K562 (cell line): ENCODE data around the gene HTR1D. TPM values are rescaled to one million over a fixed set of nuclear protein-coding genes. Genes with fewer than 3 reads are reported as not detected.
A peak's percentile ranks its signal among the peaks of the same experiment; 100 is the strongest.

Experiments used
- ATAC-seq: fragments of 200-7000 bp; cut with Tn5 transposase; 3 replicates; pipeline ENCODE4 v1.9.1; 2020; ENCODE audit warnings: moderate library complexity
- BruUV-seq: library from RNA; stranded (reverse); fragments of 400-500 nt; replicated peaks from 2 replicates; lab custom pipeline; 2021; lab: Mats Ljungman, UMichigan
- CTCF ChIA-PET: fragments of 300-600 bp; formaldehyde crosslinking; extraction: SDS; loops from one replicate; lab custom pipeline; 2021; ENCODE audit warnings: low intra/inter-chr PET ratio; lab: Yijun Ruan, JAX
- POLR2A ChIA-PET: fragments of 300-600, 350-650 bp; sonication (Branson Sonifier 250); formaldehyde crosslinking; extraction: SDS; loops from one replicate; lab custom pipeline; 2021; ENCODE audit warnings: antibody characterized with exemption, inconsistent platforms; lab: Yijun Ruan, JAX
- DNase-seq, 4 experiments: peaks; one replicate each; pipeline versions ENCODE4 v3.0.0 to v3.0.0-alpha.2; 2011 to 2018; ENCODE audit warnings: low spot score in 3 of 4, mixed read lengths in 3 of 4; ENCODE audit errors: extremely low read depth in 1 of 4
- FAIRE-seq: peaks from 2 replicates; lab custom pipeline; 2011; peaks lifted over from hg19 to GRCh38; lab: Jason Lieb, UNC
- H2AFZ ChIP-seq: 2 replicates; pipeline ENCODE4 v1.6.0; 2011; ENCODE audit warnings: low read depth, low read length, control low read depth, inconsistent platforms
- H3K27ac ChIP-seq: fragments of 200-600 bp; 3 replicates; pipeline ENCODE4 v1.8.0; 2011; ENCODE audit warnings: low read depth, mild to moderate bottlenecking, control low read depth, inconsistent platforms, low read length, moderate library complexity, mixed read lengths; ENCODE audit errors: extremely low read depth
- H3K27me3 ChIP-seq, 2 experiments: fragments of 300-600 bp in 1 of 2; 2 replicates in 1 of 2; 3 replicates in 1 of 2; pipeline versions ENCODE4 v1.6.0 to v1.8.0; 2011; ENCODE audit warnings: inconsistent platforms in 2 of 2, low read length in 2 of 2, mild to moderate bottlenecking in 1 of 2, mixed read lengths in 1 of 2, moderate library complexity in 1 of 2; ENCODE audit not compliant: control insufficient read depth in 2 of 2, insufficient read depth in 2 of 2
- H3K36me3 ChIP-seq: fragments of 300-600 bp; 3 replicates; pipeline ENCODE4 v1.8.0; 2011; ENCODE audit warnings: mild to moderate bottlenecking, low read length, inconsistent platforms; ENCODE audit not compliant: control insufficient read depth, insufficient read depth
- H3K4me1 ChIP-seq, 2 experiments: fragments of 200-600 bp in 1 of 2; replicated peaks in 1 of 2; 2 replicates in 1 of 2; 3 replicates in 1 of 2; pipeline versions ENCODE4 v1.5.1 to v1.8.0; 2011; ENCODE audit warnings: inconsistent platforms in 2 of 2, low read length in 2 of 2, mild to moderate bottlenecking in 1 of 2, mixed read lengths in 1 of 2, moderate library complexity in 1 of 2; ENCODE audit not compliant: control insufficient read depth in 2 of 2, insufficient read depth in 2 of 2
- H3K4me2 ChIP-seq: 2 replicates; pipeline ENCODE4 v1.6.1; 2011; ENCODE audit warnings: low read length, control low read depth, inconsistent platforms, mixed read lengths; ENCODE audit not compliant: insufficient read depth
- H3K4me3 ChIP-seq: fragments of 200-600 bp; sonication (generic), shearing (Covaris generic); 2 replicates; pipeline ENCODE4 v1.5.1; 2016; ENCODE audit warnings: control low read depth, inconsistent platforms
- H3K79me2 ChIP-seq: fragments of 200-600 bp; 3 replicates; pipeline ENCODE4 v1.8.0; 2011; ENCODE audit warnings: low read length, inconsistent platforms; ENCODE audit not compliant: control insufficient read depth, insufficient read depth
- H3K9ac ChIP-seq, 2 experiments: 2 replicates each; pipeline versions ENCODE4 v1.6.0 to v1.6.1; 2011; ENCODE audit warnings: low read depth in 2 of 2, low read length in 2 of 2, control low read depth in 1 of 2, inconsistent platforms in 1 of 2, mild to moderate bottlenecking in 1 of 2, mixed read lengths in 1 of 2; ENCODE audit not compliant: insufficient read depth in 1 of 2
- H3K9me1 ChIP-seq: one replicate; pipeline ENCODE4 v1.6.0; 2011; ENCODE audit warnings: inconsistent platforms, mild to moderate bottlenecking, low read length, moderate library complexity; ENCODE audit not compliant: control insufficient read depth, insufficient read depth
- H3K9me3 ChIP-seq: replicated peaks from 2 replicates; pipeline ENCODE4 v1.5.1; 2011; ENCODE audit warnings: low read depth, low read length, inconsistent platforms; ENCODE audit not compliant: control insufficient read depth, insufficient read depth
- H4K20me1 ChIP-seq: replicated peaks from 2 replicates; pipeline ENCODE4 v1.6.1; 2011; ENCODE audit warnings: low read length, inconsistent platforms, mixed read lengths; ENCODE audit not compliant: control insufficient read depth, insufficient read depth
- CLOCK ChIP-seq: fragments of 250-450 bp; sonication (Bioruptor Pico); IDR thresholded peaks from 2 replicates; pipeline ENCODE4 v1.4.0; 2020; ENCODE audit warnings: mild to moderate bottlenecking, moderate library complexity, borderline replicate concordance
- ELK3 ChIP-seq: fragments of 450-650 bp; formaldehyde crosslinking; IDR thresholded peaks from 2 replicates; pipeline ENCODE4 v1.4.0; 2020; ENCODE audit warnings: mild to moderate bottlenecking
- EP300 ChIP-seq: IDR thresholded peaks from 2 replicates; pipeline ENCODE4 v1.6.1; 2012; ENCODE audit warnings: low read length, improper control_type of control experiment
- HMG20A ChIP-seq: fragments of 450-650 bp; formaldehyde crosslinking; conservative IDR thresholded peaks from 2 replicates; pipeline ENCODE4 v1.4.0; 2020; ENCODE audit warnings: mild to moderate bottlenecking, mixed read lengths
- JUNB ChIP-seq: fragments of 450-650 bp; formaldehyde crosslinking; conservative IDR thresholded peaks from 2 replicates; pipeline ENCODE4 v1.4.0; 2020; ENCODE audit warnings: mild to moderate bottlenecking
- MED1 ChIP-seq: sonication (generic); formaldehyde crosslinking; IDR thresholded peaks from 2 replicates; pipeline ENCODE4 v1.8.1; 2023; ENCODE audit warnings: missing genetic modification reagents, borderline replicate concordance
- NCOA4 ChIP-seq: fragments of 450-650 bp; IDR thresholded peaks from 2 replicates; pipeline ENCODE4 v1.6.1; 2018; ENCODE audit warnings: mild to moderate bottlenecking; ENCODE audit not compliant: partially characterized antibody
- SMARCA5 ChIP-seq: fragments of 450-650 bp; IDR thresholded peaks from 2 replicates; pipeline ENCODE4 v1.6.1; 2016
- SOX6 ChIP-seq: fragments of 450-650 bp; IDR thresholded peaks from 2 replicates; pipeline ENCODE4 v1.6.1; 2014; ENCODE audit warnings: mild to moderate bottlenecking
- ZNF24 ChIP-seq: fragments of 450-650 bp; IDR thresholded peaks from 2 replicates; pipeline ENCODE4 v1.6.1; 2016
- ZNF277 ChIP-seq: fragments of 250-450 bp; sonication (Bioruptor Pico); IDR thresholded peaks from 2 replicates; pipeline ENCODE4 v1.8.0; 2022; ENCODE audit warnings: inconsistent platforms, mild to moderate bottlenecking, moderate library complexity, borderline replicate concordance
- ZNF518B ChIP-seq: fragments of 250-450 bp; sonication (Bioruptor Pico); IDR thresholded peaks from 2 replicates; pipeline ENCODE4 v1.5.0; 2021; ENCODE audit warnings: mild to moderate bottlenecking, moderate library complexity
- WGBS: fragments of 100-300 bp; shearing (Covaris generic); methylation state at CpG from one replicate; pipeline ENCODE4 v1.1.6; 2016; ENCODE audit warnings: low coverage, mixed read lengths; ENCODE audit not compliant: insufficient coverage; ENCODE audit errors: missing lambda C conversion rate; 5-methylcytosine and 5-hydroxymethylcytosine counted together
- in situ Hi-C: fragments of 300-500 bp; cut with MboI; formaldehyde crosslinking; loops from 4 replicates; pipeline ENCODE4 v1.15.0; 2018; ENCODE audit warnings: inconsistent platforms, mixed read lengths
- intact Hi-C: fragments of 100-400 bp; cut with micrococcal nuclease; formaldehyde crosslinking; loops from 2 replicates; pipeline ENCODE4 v1.14.2; 2022
- polyA plus RNA-seq, 8 experiments: library from polyadenylated mRNA; depleted of rRNA in 4 of 8; stranded (reverse) in 5 of 8; unstranded in 3 of 8; fragments of >200 nt; fragmentation: Nextera tagmentation in 2 of 8; fragmentation: Illumina TruSeq in 1 of 8; extraction: Ambion mirVana in 2 of 8; extraction: Trizol in 1 of 8; gene quantifications; 2 replicates each; pipeline versions ENCODE4 v1.2.1 to v1.2.3, GENCODE V29; 2011 to 2014; ENCODE audit warnings: inconsistent platforms in 1 of 8, missing spikeins in 1 of 8
- total RNA-seq, 7 experiments: library from RNA; depleted of rRNA in 6 of 7; stranded (reverse); fragments of >200 nt in 6 of 7; fragmentation: Illumina TruSeq in 2 of 7; extraction: Trizol in 2 of 7; gene quantifications; 2 replicates each; pipeline versions ENCODE4 v1.2.1 to v1.2.3, GENCODE V29; 2011 to 2021; ENCODE audit warnings: low replicate concordance in 1 of 7
- TF ChIP-seq, protein P1 (sequence below): fragments of 250-450 bp; sonication (Bioruptor Pico); IDR thresholded peaks from 2 replicates; pipeline ENCODE4 v1.5.0; 2022; ENCODE audit warnings: mild to moderate bottlenecking

Gene HTR1D
- total and polyA plus RNA-seq, 9 of the 15 experiments (the other 6 are each of a cell fraction or from before 2014, with no cell fraction given) = 0.03 to 0.09 (median 0.04) TPM; not detected in 4

- no TSS peak for BruUV-seq
- CTCF ChIA-PET = no interaction called here
- TF ChIP-seq EP300 = no peak
- no peak for TF ChIP-seq ZNF24
- no peak for TF ChIP-seq JUNB (CRISPR knock-in tag)
- no peak for TF ChIP-seq ELK3
- TF ChIP-seq CLOCK = no peak
- TF ChIP-seq NCOA4 = no peak
- no peak for TF ChIP-seq SOX6
- TF ChIP-seq ZNF518B (CRISPR knock-in tag) = no peak
- TF ChIP-seq SMARCA5 = 0 out of 2 replicates have a peak, but pooled peaks have one; percentile 39
- TF ChIP-seq ZNF277 = no peak
- TF ChIP-seq, protein P1, sequence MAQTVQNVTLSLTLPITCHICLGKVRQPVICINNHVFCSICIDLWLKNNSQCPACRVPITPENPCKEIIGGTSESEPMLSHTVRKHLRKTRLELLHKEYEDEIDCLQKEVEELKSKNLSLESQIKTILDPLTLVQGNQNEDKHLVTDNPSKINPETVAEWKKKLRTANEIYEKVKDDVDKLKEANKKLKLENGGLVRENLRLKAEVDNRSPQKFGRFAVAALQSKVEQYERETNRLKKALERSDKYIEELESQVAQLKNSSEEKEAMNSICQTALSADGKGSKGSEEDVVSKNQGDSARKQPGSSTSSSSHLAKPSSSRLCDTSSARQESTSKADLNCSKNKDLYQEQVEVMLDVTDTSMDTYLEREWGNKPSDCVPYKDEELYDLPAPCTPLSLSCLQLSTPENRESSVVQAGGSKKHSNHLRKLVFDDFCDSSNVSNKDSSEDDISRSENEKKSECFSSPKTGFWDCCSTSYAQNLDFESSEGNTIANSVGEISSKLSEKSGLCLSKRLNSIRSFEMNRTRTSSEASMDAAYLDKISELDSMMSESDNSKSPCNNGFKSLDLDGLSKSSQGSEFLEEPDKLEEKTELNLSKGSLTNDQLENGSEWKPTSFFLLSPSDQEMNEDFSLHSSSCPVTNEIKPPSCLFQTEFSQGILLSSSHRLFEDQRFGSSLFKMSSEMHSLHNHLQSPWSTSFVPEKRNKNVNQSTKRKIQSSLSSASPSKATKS (CRISPR knock-in tag) = no peak
- TF ChIP-seq HMG20A (CRISPR knock-in tag) = no peak
- TF ChIP-seq MED1 (CRISPR knock-in tag) = no peak
Measured at GRCh38 chr1:23222742-23223141, 5.4 kb upstream of the HTR1D start.

More at GRCh38 chr1:23222742-23223141, 5.4 kb upstream of the HTR1D start:
- Histone ChIP-seq H3K79me2 (no peaks in the 10 kb centered on the region), H2AFZ (no peak overlapping the region), H3K9me3 (no peaks in the 10 kb centered on the region), H4K20me1 (no peaks in the 10 kb centered on the region), H3K9me1 (no peaks in the 10 kb centered on the region), H3K36me3 (no peaks in the 10 kb centered on the region), H3K4me3 (no peak overlapping the region), H3K27ac (no peak overlapping the region), H3K4me1 (no peaks in the 10 kb centered on the region), H3K27me3 (peaks cover 37 to 46% of the 10 kb centered on the region in 2 experiments), H3K9ac (no peak overlapping the region), H3K4me2 (no peak overlapping the region)
- in situ Hi-C loops (no loop called here), intact Hi-C loops (no loop called here)
- ATAC-seq = no peak
- POLR2A ChIA-PET = no interaction called here
- FAIRE-seq = no peak
- DNase-seq = no peak
- 17% methylated on average over 3 of the region's 3 CpGs for WGBS
